IMR-90 (cell line): ENCODE data around the gene CLEC10A. TPM values are rescaled to one million over a fixed set of nuclear protein-coding genes. Genes with fewer than 3 reads are reported as not detected.

Experiments used
- ATAC-seq: fragments of 200-7000 bp; cut with Tn5 transposase; 2 replicates; pipeline ENCODE4 v1.9.1; 2020; ENCODE audit warnings: low read depth, mild to moderate bottlenecking, moderate library complexity
- BruUV-seq: library from RNA; stranded (reverse); fragments of 400-500 nt; replicated peaks from 2 replicates; lab custom pipeline; 2021; lab: Mats Ljungman, UMichigan
- CTCF ChIA-PET: fragments of 300-600 bp; formaldehyde crosslinking; extraction: SDS; loops from one replicate; lab custom pipeline; 2021; ENCODE audit warnings: antibody characterized with exemption; lab: Yijun Ruan, JAX
- POLR2A ChIA-PET: fragments of 300-600 bp; sonication (Branson Sonifier 250); formaldehyde crosslinking; loops from one replicate; lab custom pipeline; 2022; ENCODE audit warnings: antibody characterized with exemption; ENCODE audit not compliant: unreplicated experiment; lab: Charles Lee
- DNase-seq: peaks from one replicate; pipeline ENCODE4 v3.0.0; 2013
- H2AFZ ChIP-seq: replicated peaks from 2 replicates; pipeline ENCODE3; 2013; ENCODE audit warnings: low read length, mild to moderate bottlenecking; ENCODE audit not compliant: poor library complexity
- H2AK5ac ChIP-seq: 2 replicates; pipeline ENCODE4 v1.6.1; 2013; ENCODE audit warnings: low read depth, low read length, inconsistent platforms
- H2AK9ac ChIP-seq: replicated peaks from 2 replicates; pipeline ENCODE3; 2013; ENCODE audit warnings: mild to moderate bottlenecking, low read depth, low read length, moderate library complexity; ENCODE audit not compliant: poor library complexity
- H2BK120ac ChIP-seq: 2 replicates; pipeline ENCODE4 v1.6.1; 2013; ENCODE audit warnings: low read depth, low read length, inconsistent platforms
- H2BK15ac ChIP-seq: 3 replicates; pipeline ENCODE4 v1.6.1; 2013; ENCODE audit warnings: low read depth, low read length, inconsistent platforms
- H2BK20ac ChIP-seq: 2 replicates; pipeline ENCODE4 v1.6.1; 2013; ENCODE audit warnings: low read depth, mild to moderate bottlenecking, inconsistent platforms, low read length, moderate library complexity
- H2BK5ac ChIP-seq: 2 replicates; pipeline ENCODE4 v1.6.1; 2013; ENCODE audit warnings: mild to moderate bottlenecking, low read depth, low read length, inconsistent platforms; ENCODE audit not compliant: poor library complexity, severe bottlenecking
- H3K14ac ChIP-seq: replicated peaks from 2 replicates; pipeline ENCODE4 v1.6.1; 2013; ENCODE audit warnings: low read depth, low read length, inconsistent platforms
- H3K18ac ChIP-seq: 2 replicates; pipeline ENCODE4 v1.6.1; 2013; ENCODE audit warnings: low read depth, low read length, control low read depth
- H3K23ac ChIP-seq: 2 replicates; pipeline ENCODE4 v1.6.1; 2013; ENCODE audit warnings: low read depth, low read length, inconsistent platforms
- H3K27ac ChIP-seq: 2 replicates; pipeline ENCODE4 v1.5.1; 2013; ENCODE audit warnings: mild to moderate bottlenecking, control low read depth, low read length; ENCODE audit not compliant: insufficient read depth
- H3K27me3 ChIP-seq: 2 replicates; pipeline ENCODE4 v1.6.1; 2013; ENCODE audit warnings: low read length; ENCODE audit not compliant: control insufficient read depth, insufficient read depth
- H3K36me3 ChIP-seq: 2 replicates; pipeline ENCODE4 v1.6.1; 2013; ENCODE audit warnings: low read length, mixed read lengths; ENCODE audit not compliant: control insufficient read depth, insufficient read depth
- H3K4ac ChIP-seq: 2 replicates; pipeline ENCODE4 v1.6.1; 2013; ENCODE audit warnings: low read depth, low read length, inconsistent platforms
- H3K4me1 ChIP-seq: 2 replicates; pipeline ENCODE4 v1.6.1; 2013; ENCODE audit warnings: low read length, mixed read lengths; ENCODE audit not compliant: control insufficient read depth, insufficient read depth
- H3K4me2 ChIP-seq: 2 replicates; pipeline ENCODE4 v1.6.1; 2013; ENCODE audit warnings: low read depth, mild to moderate bottlenecking, control low read depth, low read length, moderate library complexity
- H3K4me3 ChIP-seq: 2 replicates; pipeline ENCODE4 v1.5.1; 2013; ENCODE audit warnings: low read depth, mild to moderate bottlenecking, control low read depth, low read length, moderate library complexity; ENCODE audit not compliant: insufficient read depth
- H3K56ac ChIP-seq: 2 replicates; pipeline ENCODE4 v1.6.1; 2013; ENCODE audit warnings: low read length, inconsistent platforms; ENCODE audit not compliant: insufficient read depth; ENCODE audit errors: extremely low read depth
- H3K79me1 ChIP-seq, 2 experiments: 2 replicates each; pipeline ENCODE4 v1.6.1; 2013; ENCODE audit warnings: low read length in 2 of 2, inconsistent platforms in 1 of 2, low read depth in 1 of 2
- H3K9ac ChIP-seq: 2 replicates; pipeline ENCODE4 v1.6.1; 2013; ENCODE audit warnings: low read depth, low read length, control low read depth
- H3K9me1 ChIP-seq: 2 replicates; pipeline ENCODE4 v1.6.1; 2013; ENCODE audit warnings: low read length, inconsistent platforms; ENCODE audit not compliant: insufficient read depth
- H3K9me3 ChIP-seq: 2 replicates; pipeline ENCODE4 v1.6.1; 2013; ENCODE audit warnings: low read length; ENCODE audit not compliant: control insufficient read depth, insufficient read depth
- H4K20me1 ChIP-seq: 2 replicates; pipeline ENCODE4 v1.6.1; 2013; ENCODE audit warnings: low read length, inconsistent platforms; ENCODE audit not compliant: insufficient read depth
- H4K5ac ChIP-seq: 2 replicates; pipeline ENCODE4 v1.6.1; 2013; ENCODE audit warnings: mild to moderate bottlenecking, low read depth, low read length, control low read depth
- H4K8ac ChIP-seq, 2 experiments: 2 replicates each; pipeline ENCODE4 v1.6.1; 2013; ENCODE audit warnings: low read depth in 2 of 2, low read length in 2 of 2, control low read depth in 1 of 2, inconsistent platforms in 1 of 2
- H4K91ac ChIP-seq: 2 replicates; pipeline ENCODE4 v1.6.1; 2013; ENCODE audit warnings: low read depth, low read length, inconsistent platforms; ENCODE audit not compliant: insufficient read depth
- BHLHE40 ChIP-seq: fragments of 150-350 bp; IDR thresholded peaks from 2 replicates; pipeline ENCODE4 v1.6.1; 2016; ENCODE audit warnings: mild to moderate bottlenecking, low read depth, low read length
- CEBPB ChIP-seq: IDR thresholded peaks from 2 replicates; pipeline ENCODE4 v1.6.1; 2012; ENCODE audit warnings: low read depth, low read length, improper control_type of control experiment
- CHD1 ChIP-seq: IDR thresholded peaks from 2 replicates; pipeline ENCODE4 v1.6.1; 2012; ENCODE audit warnings: low read depth, low read length, improper control_type of control experiment
- ELK1 ChIP-seq: fragments of 150-350 bp; IDR thresholded peaks from 2 replicates; pipeline ENCODE4 v1.6.1; 2016; ENCODE audit warnings: low read depth, mild to moderate bottlenecking, low read length, moderate library complexity, borderline replicate concordance
- FOS ChIP-seq: fragments of 150-350 bp; IDR thresholded peaks from 2 replicates; pipeline ENCODE4 v1.6.1; 2016; ENCODE audit warnings: low read depth, low read length
- MAFK ChIP-seq: IDR thresholded peaks from 2 replicates; pipeline ENCODE4 v1.6.1; 2012; ENCODE audit warnings: low read depth, low read length, improper control_type of control experiment
- MAZ ChIP-seq: IDR thresholded peaks from 2 replicates; pipeline ENCODE4 v1.6.1; 2012; ENCODE audit warnings: low read depth, mild to moderate bottlenecking, low read length, improper control_type of control experiment, moderate library complexity, borderline replicate concordance
- MXI1 ChIP-seq: IDR thresholded peaks from 2 replicates; pipeline ENCODE4 v1.6.1; 2012; ENCODE audit warnings: low read depth, mild to moderate bottlenecking, low read length, moderate library complexity, borderline replicate concordance
- NFE2L2 ChIP-seq: fragments of 150-350 bp; IDR thresholded peaks from 2 replicates; pipeline ENCODE4 v1.6.1; 2016; ENCODE audit warnings: low read depth, mild to moderate bottlenecking, low read length
- POLR2A ChIP-seq: IDR thresholded peaks from 2 replicates; pipeline ENCODE4 v1.6.1; 2012; ENCODE audit warnings: mild to moderate bottlenecking, low read depth, low read length
- RAD21 ChIP-seq: IDR thresholded peaks from 2 replicates; pipeline ENCODE4 v1.6.1; 2012; ENCODE audit warnings: low read length, improper control_type of control experiment
- RCOR1 ChIP-seq: IDR thresholded peaks from 2 replicates; pipeline ENCODE4 v1.6.1; 2012; ENCODE audit warnings: mild to moderate bottlenecking, low read length, improper control_type of control experiment; ENCODE audit not compliant: insufficient replicate concordance
- RFX5 ChIP-seq: IDR thresholded peaks from 2 replicates; pipeline ENCODE4 v1.8.0; 2012; ENCODE audit warnings: low read depth, mild to moderate bottlenecking, low read length, moderate library complexity
- SMC3 ChIP-seq: fragments of 150-350 bp; IDR thresholded peaks from 2 replicates; pipeline ENCODE4 v1.6.1; 2016; ENCODE audit warnings: low read depth, mild to moderate bottlenecking, antibody characterized with exemption, low read length, moderate library complexity
- USF2 ChIP-seq: fragments of 150-350 bp; IDR thresholded peaks from 2 replicates; pipeline ENCODE4 v1.6.1; 2017; ENCODE audit warnings: mild to moderate bottlenecking, antibody characterized with exemption, low read length, low read depth
- WGBS, 2 experiments: methylation state at CpG; one replicate each; pipeline versions ENCODE4 v1.1.5 to v1.1.7; 2013; ENCODE audit warnings: missing lambda C conversion rate in 2 of 2; ENCODE audit not compliant: insufficient read length in 1 of 2; ENCODE audit errors: extremely low coverage in 2 of 2; 5-methylcytosine and 5-hydroxymethylcytosine counted together
- dilution Hi-C: fragments of 300-500 bp; cut with HindIII; formaldehyde crosslinking; loops from one replicate; pipeline ENCODE4 v1.14.3; 2018; ENCODE audit warnings: low sequenced_read_pairs; ENCODE audit not compliant: unreplicated experiment
- in situ Hi-C: fragments of 300-500 bp; cut with MboI; formaldehyde crosslinking; loops from 3 replicates; pipeline ENCODE4 v1.14.3; 2019; ENCODE audit warnings: low sequenced_read_pairs, inconsistent platforms, mixed read lengths
- intact Hi-C: fragments of 100-400 bp; cut with micrococcal nuclease; formaldehyde crosslinking; loops from 2 replicates; pipeline ENCODE4 v1.10.0; 2022
- polyA plus RNA-seq, 3 experiments: library from polyadenylated mRNA; depleted of rRNA; stranded (reverse); fragments of >200 nt; gene quantifications; 2 replicates each; pipeline ENCODE4 v1.2.3, GENCODE V29; 2012; ENCODE audit warnings: low replicate concordance in 1 of 3
- total RNA-seq: library from RNA; depleted of rRNA; stranded (reverse); fragments of >200 nt; gene quantifications from 2 replicates; pipeline ENCODE4 v1.2.3, GENCODE V29; 2012
- TF ChIP-seq, protein P1 (sequence below): conservative IDR thresholded peaks from 2 replicates; pipeline ENCODE4 v1.5.1; 2012; ENCODE audit warnings: mild to moderate bottlenecking, low read depth, low read length, improper control_type of control experiment

Gene CLEC10A
- total and polyA plus RNA-seq, 2 of the 4 experiments (the other 2 are of a cell fraction) = not detected

GRCh38 chr17:7046127-7046724 lies 33.8 kb downstream of the CLEC10A start:
- dilution Hi-C loops = no loop called here
- POLR2A ChIA-PET = no interaction called here
- BruUV-seq = no TSS peak
- Histone ChIP-seq H3K9me1 (no peaks in the 10 kb centered on the region), H4K91ac (no peak overlapping the region), H3K14ac (no peak overlapping the region), H3K27me3 (peaks cover 32% of the 10 kb centered on the region), H3K36me3 (no peaks in the 10 kb centered on the region), H3K4me2 (peak overlapping the region; percentile 65), H4K5ac (no peak overlapping the region), H3K23ac (no peak overlapping the region), H3K4me1 (peaks cover 6% of the 10 kb centered on the region), H2AK9ac (no peak overlapping the region), H3K56ac (no peak overlapping the region), H3K4me3 (no peak overlapping the region), H4K8ac (no peak overlapping the region), H3K18ac (no peak overlapping the region), H2BK5ac (no peak overlapping the region), H3K9ac (no peak overlapping the region), H2AFZ (peak overlapping the region; percentile 77), H2AK5ac (no peak overlapping the region), H2BK120ac (no peak overlapping the region), H2BK20ac (no peak overlapping the region), H2BK15ac (no peak overlapping the region), H3K79me1 (no peaks in the 10 kb centered on the region), H3K9me3 (no peaks in the 10 kb centered on the region), H3K4ac (no peak overlapping the region), H4K20me1 (no peaks in the 10 kb centered on the region), H3K27ac (no peak overlapping the region)
- CTCF ChIA-PET = interaction anchor here (0.7 to 2.6 kb wide), 14 partner anchors 10 to 642 kb away, joined by 3 to 21 read pairs (median 4); partner anchors contain the start of gene WRAP53
- ATAC-seq (peak; percentile 15; the same call in 1 of the 2 replicates), DNase-seq (no peak)
- 0% methylated on average over 1 of the region's 15 CpGs; no CpG with 5 or more reads in 1 of the 2 experiments for WGBS, 2 experiments
- in situ Hi-C loops = loop anchor here (10.0 kb wide), 1 partner anchor 259 kb away; the partner anchor contains the start of gene EIF5A
- intact Hi-C loops = loop anchor here (1.0 to 10.0 kb wide), 2 partner anchors 90 to 519 kb away; partner anchors contain the start of gene SENP3
- no peak for TF ChIP-seq RFX5
- TF ChIP-seq CHD1 = no peak
- TF ChIP-seq MAZ = no peak
- TF ChIP-seq USF2 = no peak
- TF ChIP-seq CEBPB = no peak
- no peak for TF ChIP-seq ELK1
- no peak for TF ChIP-seq BHLHE40
- TF ChIP-seq FOS = no peak
- TF ChIP-seq RCOR1 = no peak
- TF ChIP-seq SMC3 = no peak
- no peak for TF ChIP-seq NFE2L2
- TF ChIP-seq, protein P1, sequence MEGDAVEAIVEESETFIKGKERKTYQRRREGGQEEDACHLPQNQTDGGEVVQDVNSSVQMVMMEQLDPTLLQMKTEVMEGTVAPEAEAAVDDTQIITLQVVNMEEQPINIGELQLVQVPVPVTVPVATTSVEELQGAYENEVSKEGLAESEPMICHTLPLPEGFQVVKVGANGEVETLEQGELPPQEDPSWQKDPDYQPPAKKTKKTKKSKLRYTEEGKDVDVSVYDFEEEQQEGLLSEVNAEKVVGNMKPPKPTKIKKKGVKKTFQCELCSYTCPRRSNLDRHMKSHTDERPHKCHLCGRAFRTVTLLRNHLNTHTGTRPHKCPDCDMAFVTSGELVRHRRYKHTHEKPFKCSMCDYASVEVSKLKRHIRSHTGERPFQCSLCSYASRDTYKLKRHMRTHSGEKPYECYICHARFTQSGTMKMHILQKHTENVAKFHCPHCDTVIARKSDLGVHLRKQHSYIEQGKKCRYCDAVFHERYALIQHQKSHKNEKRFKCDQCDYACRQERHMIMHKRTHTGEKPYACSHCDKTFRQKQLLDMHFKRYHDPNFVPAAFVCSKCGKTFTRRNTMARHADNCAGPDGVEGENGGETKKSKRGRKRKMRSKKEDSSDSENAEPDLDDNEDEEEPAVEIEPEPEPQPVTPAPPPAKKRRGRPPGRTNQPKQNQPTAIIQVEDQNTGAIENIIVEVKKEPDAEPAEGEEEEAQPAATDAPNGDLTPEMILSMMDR = no peak
- no peak for TF ChIP-seq POLR2A
- no peak for TF ChIP-seq MAFK
- TF ChIP-seq MXI1 = no peak
- TF ChIP-seq RAD21 = no peak
